WTC11 (cell line): ENCODE measurements around the gene KCNT2. TPM values are rescaled to one million over a fixed set of nuclear protein-coding genes. Genes with fewer than 3 reads are reported as not detected.
"Not testable (repeated sequence)": the region's sequence is repeated elsewhere in the genome, so short reads cannot be mapped to it uniquely, and the experiment has no call there.

Experiments used
- ATAC-seq: fragments of 200-7000 bp; cut with Tn5 transposase; 2 replicates; pipeline ENCODE4 v1.10.0; 2021; ENCODE audit warnings: mild to moderate bottlenecking, moderate library complexity
- CTCF ChIA-PET: fragments of 300-600 bp; sonication (Branson Sonifier 250); formaldehyde crosslinking; loops from one replicate; lab custom pipeline; 2021; ENCODE audit warnings: antibody characterized with exemption; lab: Charles Lee
- POLR2A ChIA-PET: fragments of 350-600 bp; sonication (Branson Sonifier 250); formaldehyde crosslinking; loops from one replicate; lab custom pipeline; 2021; ENCODE audit warnings: antibody characterized with exemption; lab: Charles Lee
- DNase-seq: peaks from one replicate; pipeline ENCODE4 v3.0.0; 2021; ENCODE audit warnings: low spot score
- H3K27ac Mint-ChIP-seq: 2 replicates; pipeline ENCODE4 v1.8.0; 2021; ENCODE audit warnings: mixed read lengths
- H3K27me3 Mint-ChIP-seq: 2 replicates; pipeline ENCODE4 v1.8.0; 2021; ENCODE audit warnings: low read depth, mild to moderate bottlenecking, moderate library complexity, mixed read lengths
- H3K36me3 Mint-ChIP-seq: 2 replicates; pipeline ENCODE4 v1.8.0; 2021; ENCODE audit warnings: mixed read lengths
- H3K4me1 Mint-ChIP-seq: 2 replicates; pipeline ENCODE4 v1.8.0; 2022; ENCODE audit warnings: mixed read lengths
- H3K4me3 Mint-ChIP-seq: 2 replicates; pipeline ENCODE4 v1.8.0; 2021; ENCODE audit warnings: mild to moderate bottlenecking, moderate library complexity, mixed read lengths
- H3K9me3 Mint-ChIP-seq: 2 replicates; pipeline ENCODE4 v1.8.0; 2021; ENCODE audit warnings: mixed read lengths
- CDX4 ChIP-seq: fragments of 250-450 bp; sonication (Bioruptor Pico); IDR thresholded peaks from 2 replicates; pipeline ENCODE4 v1.9.0; 2021; ENCODE audit warnings: moderate library complexity, mild to moderate bottlenecking, inconsistent platforms, borderline replicate concordance
- CTCF ChIP-seq: fragments of 200-600 bp; IDR thresholded peaks from 2 replicates; pipeline ENCODE4 v1.8.0; 2022; ENCODE audit warnings: antibody characterized with exemption
- ELF4 ChIP-seq: sonication (generic); formaldehyde crosslinking; IDR thresholded peaks from 2 replicates; pipeline ENCODE4 v1.8.1; 2022; ENCODE audit warnings: low read depth, mild to moderate bottlenecking, moderate library complexity, missing genetic modification reagents
- GTF2I ChIP-seq: fragments of 250-450 bp; sonication (Bioruptor Pico); conservative IDR thresholded peaks from 2 replicates; pipeline ENCODE4 v1.4.0; 2021; ENCODE audit warnings: mild to moderate bottlenecking
- JUN ChIP-seq: sonication (generic); formaldehyde crosslinking; IDR thresholded peaks from 2 replicates; pipeline ENCODE4 v1.8.0; 2023; ENCODE audit warnings: mild to moderate bottlenecking, missing genetic modification reagents
- MLX ChIP-seq: sonication (generic); formaldehyde crosslinking; IDR thresholded peaks from 2 replicates; pipeline ENCODE4 v1.8.1; 2023; ENCODE audit warnings: mild to moderate bottlenecking, missing genetic modification reagents, moderate library complexity
- NR1H2 ChIP-seq: sonication (generic); formaldehyde crosslinking; IDR thresholded peaks from 2 replicates; pipeline ENCODE4 v1.9.0; 2021; ENCODE audit warnings: mild to moderate bottlenecking, moderate library complexity, missing genetic modification reagents
- PRRX2 ChIP-seq: fragments of 250-450 bp; sonication (Bioruptor Pico); IDR thresholded peaks from 2 replicates; pipeline ENCODE4 v1.8.0; 2021; ENCODE audit warnings: mild to moderate bottlenecking
- RELA ChIP-seq: sonication (generic); formaldehyde crosslinking; IDR thresholded peaks from 2 replicates; pipeline ENCODE4 v1.8.1; 2022; ENCODE audit warnings: missing genetic modification reagents, mild to moderate bottlenecking, borderline replicate concordance
- RORB ChIP-seq: fragments of 250-450 bp; sonication (Bioruptor Pico); IDR thresholded peaks from 2 replicates; pipeline ENCODE4 v1.9.0; 2021; ENCODE audit warnings: mild to moderate bottlenecking
- SOX15 ChIP-seq: fragments of 250-450 bp; sonication (Bioruptor Pico); IDR thresholded peaks from 2 replicates; pipeline ENCODE4 v1.9.0; 2021; ENCODE audit warnings: mild to moderate bottlenecking
- ZNF138 ChIP-seq: sonication (generic); formaldehyde crosslinking; conservative IDR thresholded peaks from 2 replicates; pipeline ENCODE4 v1.8.1; 2022; ENCODE audit warnings: mild to moderate bottlenecking, moderate library complexity, missing genetic modification reagents
- ZNF219 ChIP-seq: sonication (generic); formaldehyde crosslinking; IDR thresholded peaks from 2 replicates; pipeline ENCODE4 v1.8.0; 2023; ENCODE audit warnings: missing genetic modification reagents, mild to moderate bottlenecking, borderline replicate concordance
- ZNF263 ChIP-seq: sonication (generic); formaldehyde crosslinking; IDR thresholded peaks from 2 replicates; pipeline ENCODE4 v1.8.1; 2022; ENCODE audit warnings: low read depth, mild to moderate bottlenecking, moderate library complexity, missing genetic modification reagents
- ZNF416 ChIP-seq: fragments of 250-450 bp; sonication (Bioruptor Pico); IDR thresholded peaks from 2 replicates; pipeline ENCODE4 v1.9.0; 2021; ENCODE audit warnings: mild to moderate bottlenecking, inconsistent platforms
- ZNF423 ChIP-seq: fragments of 250-450 bp; sonication (Bioruptor Pico); IDR thresholded peaks from 2 replicates; pipeline ENCODE4 v2.1.2; 2022; ENCODE audit warnings: mild to moderate bottlenecking, moderate library complexity
- total RNA-seq: library from RNA; stranded (reverse); gene quantifications from 3 replicates; pipeline ENCODE4 v1.2.3, GENCODE V29; 2021
- TF ChIP-seq, protein P1 (sequence below): sonication (generic); formaldehyde crosslinking; IDR thresholded peaks from 2 replicates; pipeline ENCODE4 v1.8.0; 2023; ENCODE audit warnings: mild to moderate bottlenecking, missing genetic modification reagents
- TF ChIP-seq, protein P2 (sequence below): sonication (generic); formaldehyde crosslinking; IDR thresholded peaks from 2 replicates; pipeline ENCODE4 v1.8.0; 2022; ENCODE audit warnings: missing genetic modification reagents
- TF ChIP-seq, protein P3 (sequence below): sonication (generic); formaldehyde crosslinking; IDR thresholded peaks from 2 replicates; pipeline ENCODE4 v1.8.1; 2022; ENCODE audit warnings: missing genetic modification reagents, borderline replicate concordance

Gene KCNT2
- total RNA-seq, 1 experiment from 2014 or later, result 11.6 TPM

DNA sequence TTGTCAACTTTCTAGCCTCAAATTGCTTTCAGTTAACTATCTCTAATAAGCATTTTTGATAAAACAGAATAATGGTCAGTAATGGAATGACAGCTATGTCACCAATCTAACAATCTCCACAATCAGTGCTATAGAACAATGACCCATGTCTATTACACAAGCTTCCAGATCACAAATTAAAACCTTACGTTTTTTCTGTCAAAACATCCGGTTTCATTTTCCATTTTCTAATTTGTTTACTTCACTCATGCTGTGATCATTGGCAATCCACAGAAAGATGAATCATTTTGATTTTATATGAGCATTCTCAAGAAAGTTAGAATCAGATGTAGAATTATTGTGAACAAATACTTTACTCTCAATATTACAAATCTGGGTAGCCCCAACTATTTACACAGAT lies 80.3 kb downstream of the KCNT2 start:
- H3K27ac Mint-ChIP-seq, result no peak overlapping the region
- ChIA-PET CTCF (no interaction called here), POLR2A (no interaction called here)
- DNase-seq (no peak), ATAC-seq (no peak)
- H3K27me3 Mint-ChIP-seq, result no peaks in the 10 kb centered on the region
- H3K4me3 Mint-ChIP-seq, result no peak overlapping the region
- H3K9me3 Mint-ChIP-seq, result peaks cover 14% of the 10 kb centered on the region
- peaks cover 21% of the 10 kb centered on the region for H3K36me3 Mint-ChIP-seq
- TF ChIP-seq ZNF219 (CRISPR knock-in tag), result no peak
- TF ChIP-seq CDX4 (CRISPR knock-in tag), result no peak
- no peak for TF ChIP-seq JUN (CRISPR knock-in tag)
- no peak for TF ChIP-seq ZNF138
- no peak for TF ChIP-seq MLX (CRISPR knock-in tag)
- no peak for TF ChIP-seq NR1H2 (CRISPR knock-in tag)
- no peak for TF ChIP-seq SOX15 (CRISPR knock-in tag)
- no peak for TF ChIP-seq RELA (CRISPR knock-in tag)
- no peak for TF ChIP-seq RORB
- TF ChIP-seq ZNF423 (CRISPR knock-in tag), result no peak
- TF ChIP-seq, protein P1, sequence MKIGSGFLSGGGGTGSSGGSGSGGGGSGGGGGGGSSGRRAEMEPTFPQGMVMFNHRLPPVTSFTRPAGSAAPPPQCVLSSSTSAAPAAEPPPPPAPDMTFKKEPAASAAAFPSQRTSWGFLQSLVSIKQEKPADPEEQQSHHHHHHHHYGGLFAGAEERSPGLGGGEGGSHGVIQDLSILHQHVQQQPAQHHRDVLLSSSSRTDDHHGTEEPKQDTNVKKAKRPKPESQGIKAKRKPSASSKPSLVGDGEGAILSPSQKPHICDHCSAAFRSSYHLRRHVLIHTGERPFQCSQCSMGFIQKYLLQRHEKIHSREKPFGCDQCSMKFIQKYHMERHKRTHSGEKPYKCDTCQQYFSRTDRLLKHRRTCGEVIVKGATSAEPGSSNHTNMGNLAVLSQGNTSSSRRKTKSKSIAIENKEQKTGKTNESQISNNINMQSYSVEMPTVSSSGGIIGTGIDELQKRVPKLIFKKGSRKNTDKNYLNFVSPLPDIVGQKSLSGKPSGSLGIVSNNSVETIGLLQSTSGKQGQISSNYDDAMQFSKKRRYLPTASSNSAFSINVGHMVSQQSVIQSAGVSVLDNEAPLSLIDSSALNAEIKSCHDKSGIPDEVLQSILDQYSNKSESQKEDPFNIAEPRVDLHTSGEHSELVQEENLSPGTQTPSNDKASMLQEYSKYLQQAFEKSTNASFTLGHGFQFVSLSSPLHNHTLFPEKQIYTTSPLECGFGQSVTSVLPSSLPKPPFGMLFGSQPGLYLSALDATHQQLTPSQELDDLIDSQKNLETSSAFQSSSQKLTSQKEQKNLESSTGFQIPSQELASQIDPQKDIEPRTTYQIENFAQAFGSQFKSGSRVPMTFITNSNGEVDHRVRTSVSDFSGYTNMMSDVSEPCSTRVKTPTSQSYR, result no peak
- no peak for TF ChIP-seq CTCF
- TF ChIP-seq ELF4 (CRISPR knock-in tag), result no peak
- H3K4me1 Mint-ChIP-seq, result peaks cover 4% of the 10 kb centered on the region

- H3K36me3 Mint-ChIP-seq, result peaks cover 42% of the 10 kb centered on the region
- H3K4me3 Mint-ChIP-seq, POLR2A ChIA-PET, DNase-seq, CTCF ChIA-PET, ATAC-seq, H3K27me3 Mint-ChIP-seq, H3K27ac Mint-ChIP-seq, H3K4me1 Mint-ChIP-seq: not testable (repeated sequence)
- peaks cover 39% of the 10 kb centered on the region for H3K9me3 Mint-ChIP-seq
Measured at GRCh38 chr1:196522574-196523345, 85.5 kb downstream of the KCNT2 start.

GRCh38 chr1:196517193-196517592 lies 91.0 kb downstream of the KCNT2 start:
- H3K27ac Mint-ChIP-seq, result no peak overlapping the region
- peaks cover 17% of the 10 kb centered on the region for H3K4me1 Mint-ChIP-seq
- no peak for ATAC-seq
- no peaks in the 10 kb centered on the region for H3K27me3 Mint-ChIP-seq
- peaks cover 14% of the 10 kb centered on the region for H3K36me3 Mint-ChIP-seq
- CTCF ChIA-PET, result no interaction called here
- no peak overlapping the region for H3K4me3 Mint-ChIP-seq
- POLR2A ChIA-PET, result no interaction called here
- no peak for DNase-seq
- peaks cover 21% of the 10 kb centered on the region for H3K9me3 Mint-ChIP-seq
- TF ChIP-seq GTF2I (CRISPR knock-in tag) (no peak), ELF4 (CRISPR knock-in tag) (no peak), ZNF416 (CRISPR knock-in tag) (no peak), PRRX2 (CRISPR knock-in tag) (no peak), ZNF423 (CRISPR knock-in tag) (no peak), ZNF263 (no peak)
- TF ChIP-seq, protein P2, sequence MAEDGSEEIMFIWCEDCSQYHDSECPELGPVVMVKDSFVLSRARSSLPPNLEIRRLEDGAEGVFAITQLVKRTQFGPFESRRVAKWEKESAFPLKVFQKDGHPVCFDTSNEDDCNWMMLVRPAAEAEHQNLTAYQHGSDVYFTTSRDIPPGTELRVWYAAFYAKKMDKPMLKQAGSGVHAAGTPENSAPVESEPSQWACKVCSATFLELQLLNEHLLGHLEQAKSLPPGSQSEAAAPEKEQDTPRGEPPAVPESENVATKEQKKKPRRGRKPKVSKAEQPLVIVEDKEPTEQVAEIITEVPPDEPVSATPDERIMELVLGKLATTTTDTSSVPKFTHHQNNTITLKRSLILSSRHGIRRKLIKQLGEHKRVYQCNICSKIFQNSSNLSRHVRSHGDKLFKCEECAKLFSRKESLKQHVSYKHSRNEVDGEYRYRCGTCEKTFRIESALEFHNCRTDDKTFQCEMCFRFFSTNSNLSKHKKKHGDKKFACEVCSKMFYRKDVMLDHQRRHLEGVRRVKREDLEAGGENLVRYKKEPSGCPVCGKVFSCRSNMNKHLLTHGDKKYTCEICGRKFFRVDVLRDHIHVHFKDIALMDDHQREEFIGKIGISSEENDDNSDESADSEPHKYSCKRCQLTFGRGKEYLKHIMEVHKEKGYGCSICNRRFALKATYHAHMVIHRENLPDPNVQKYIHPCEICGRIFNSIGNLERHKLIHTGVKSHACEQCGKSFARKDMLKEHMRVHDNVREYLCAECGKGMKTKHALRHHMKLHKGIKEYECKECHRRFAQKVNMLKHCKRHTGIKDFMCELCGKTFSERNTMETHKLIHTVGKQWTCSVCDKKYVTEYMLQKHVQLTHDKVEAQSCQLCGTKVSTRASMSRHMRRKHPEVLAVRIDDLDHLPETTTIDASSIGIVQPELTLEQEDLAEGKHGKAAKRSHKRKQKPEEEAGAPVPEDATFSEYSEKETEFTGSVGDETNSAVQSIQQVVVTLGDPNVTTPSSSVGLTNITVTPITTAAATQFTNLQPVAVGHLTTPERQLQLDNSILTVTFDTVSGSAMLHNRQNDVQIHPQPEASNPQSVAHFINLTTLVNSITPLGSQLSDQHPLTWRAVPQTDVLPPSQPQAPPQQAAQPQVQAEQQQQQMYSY (CRISPR knock-in tag), result no peak
- TF ChIP-seq, protein P3, sequence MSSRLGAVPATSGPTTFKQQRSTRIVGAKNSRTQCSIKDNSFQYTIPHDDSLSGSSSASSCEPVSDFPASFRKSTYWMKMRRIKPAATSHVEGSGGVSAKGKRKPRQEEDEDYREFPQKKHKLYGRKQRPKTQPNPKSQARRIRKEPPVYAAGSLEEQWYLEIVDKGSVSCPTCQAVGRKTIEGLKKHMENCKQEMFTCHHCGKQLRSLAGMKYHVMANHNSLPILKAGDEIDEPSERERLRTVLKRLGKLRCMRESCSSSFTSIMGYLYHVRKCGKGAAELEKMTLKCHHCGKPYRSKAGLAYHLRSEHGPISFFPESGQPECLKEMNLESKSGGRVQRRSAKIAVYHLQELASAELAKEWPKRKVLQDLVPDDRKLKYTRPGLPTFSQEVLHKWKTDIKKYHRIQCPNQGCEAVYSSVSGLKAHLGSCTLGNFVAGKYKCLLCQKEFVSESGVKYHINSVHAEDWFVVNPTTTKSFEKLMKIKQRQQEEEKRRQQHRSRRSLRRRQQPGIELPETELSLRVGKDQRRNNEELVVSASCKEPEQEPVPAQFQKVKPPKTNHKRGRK (CRISPR knock-in tag), result no peak
